Endothelial cell of umbilical vein (primary cell): ENCODE results near the gene SNAPIN.

ENCODE experiments used
- EZH2 ChIP-seq: IDR thresholded peaks from 2 replicates; pipeline ENCODE4 v1.6.1; 2012; ENCODE audit warnings: borderline replicate concordance, low read depth, mild to moderate bottlenecking, moderate library complexity, low read length, inconsistent platforms; ENCODE audit not compliant: severe bottlenecking
- JUN ChIP-seq: IDR thresholded peaks from 2 replicates; pipeline ENCODE4 v1.6.1; 2011; ENCODE audit warnings: borderline replicate concordance, low read depth; ENCODE audit not compliant: insufficient read length, insufficient read depth
- MAX ChIP-seq: IDR thresholded peaks from 2 replicates; pipeline ENCODE4 v1.6.1; 2011; ENCODE audit not compliant: insufficient read depth, insufficient read length
- POLR2A ChIP-seq: IDR thresholded peaks from 2 replicates; pipeline ENCODE4 v1.6.1; 2012; ENCODE audit warnings: low read depth, mild to moderate bottlenecking, control low read depth, low read length
- TF ChIP-seq, protein P1 (sequence below), 2 donors: IDR thresholded peaks; 1 replicate in 1 of 2; 2 replicates in 1 of 2; pipeline ENCODE4 v1.5.1; 2011; ENCODE audit warnings: low read length in 2 of 2, mild to moderate bottlenecking in 2 of 2, moderate library complexity in 2 of 2, control low read depth in 1 of 2, inconsistent platforms in 1 of 2, low read depth in 1 of 2; ENCODE audit not compliant: insufficient read depth in 1 of 2; ENCODE audit errors: extremely low read depth in 1 of 2

GRCh38 chr1:153648000-153648643, 10.4 kb upstream of the SNAPIN start:
- TF ChIP-seq, protein P1, sequence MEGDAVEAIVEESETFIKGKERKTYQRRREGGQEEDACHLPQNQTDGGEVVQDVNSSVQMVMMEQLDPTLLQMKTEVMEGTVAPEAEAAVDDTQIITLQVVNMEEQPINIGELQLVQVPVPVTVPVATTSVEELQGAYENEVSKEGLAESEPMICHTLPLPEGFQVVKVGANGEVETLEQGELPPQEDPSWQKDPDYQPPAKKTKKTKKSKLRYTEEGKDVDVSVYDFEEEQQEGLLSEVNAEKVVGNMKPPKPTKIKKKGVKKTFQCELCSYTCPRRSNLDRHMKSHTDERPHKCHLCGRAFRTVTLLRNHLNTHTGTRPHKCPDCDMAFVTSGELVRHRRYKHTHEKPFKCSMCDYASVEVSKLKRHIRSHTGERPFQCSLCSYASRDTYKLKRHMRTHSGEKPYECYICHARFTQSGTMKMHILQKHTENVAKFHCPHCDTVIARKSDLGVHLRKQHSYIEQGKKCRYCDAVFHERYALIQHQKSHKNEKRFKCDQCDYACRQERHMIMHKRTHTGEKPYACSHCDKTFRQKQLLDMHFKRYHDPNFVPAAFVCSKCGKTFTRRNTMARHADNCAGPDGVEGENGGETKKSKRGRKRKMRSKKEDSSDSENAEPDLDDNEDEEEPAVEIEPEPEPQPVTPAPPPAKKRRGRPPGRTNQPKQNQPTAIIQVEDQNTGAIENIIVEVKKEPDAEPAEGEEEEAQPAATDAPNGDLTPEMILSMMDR (IDR thresholded peaks at IDR 0.05; ENCODE audit: extremely low read depth in 1 of 2, insufficient read depth in 1 of 2, low read depth in 1 of 2, low read length in 2 of 2) = no peak
- TF ChIP-seq JUN = no peak
- TF ChIP-seq POLR2A = peak; percentile 33
- TF ChIP-seq MAX = no peak
- no peak for TF ChIP-seq EZH2
